ENCODE results near the gene SBF2. TPM values are rescaled to one million over a fixed set of nuclear protein-coding genes. Genes with fewer than 3 reads are reported as not detected.

The SBF2 gene
- polyA plus RNA-seq, 1 donor (not counting 4 experiments of a cell fraction or from before 2014, with no cell fraction given), result 24.5 TPM

- H3K79me2 ChIP-seq (ENCODE audit: control insufficient read depth, insufficient read depth, low read length), result peaks cover 2% of the 10 kb centered on the region
- no peak overlapping the region for H2AFZ ChIP-seq (ENCODE audit: control insufficient read depth, low read length)
- H3K27me3 ChIP-seq (ENCODE audit: control insufficient read depth, extremely low read depth, insufficient read depth, low read length), result no peaks in the 10 kb centered on the region
- H3K36me3 ChIP-seq (ENCODE audit: control insufficient read depth in 2 of 2, extremely low read depth in 1 of 2, insufficient read depth in 2 of 2, low read length in 2 of 2), result no peaks in the 10 kb centered on the region
- H3K9me3 ChIP-seq (ENCODE audit: control insufficient read depth, low read depth, low read length), result no peaks in the 10 kb centered on the region
- H3K4me3 ChIP-seq (ENCODE audit: control insufficient read depth in 2 of 3, extremely low read depth in 1 of 3, insufficient read depth in 2 of 3, low read depth in 1 of 3, low read length in 3 of 3), result no peak overlapping the region
- peaks cover 11% of the 10 kb centered on the region for H3K4me1 ChIP-seq (ENCODE audit: control insufficient read depth, extremely low read depth, insufficient read depth, low read length)
- H3K27ac ChIP-seq (ENCODE audit: control insufficient read depth, insufficient read depth, low read length), result no peak overlapping the region
- H4K20me1 ChIP-seq (ENCODE audit: control insufficient read depth, extremely low read depth, insufficient read depth, low read length), result no peaks in the 10 kb centered on the region
- dilution Hi-C loops (cut with MboI; ENCODE audit: extremely low pct_ligation_motif_present, low sequenced_read_pairs), result no loop called here
- no peak for TF ChIP-seq CTCF (optimal IDR thresholded peaks at IDR 0.05 in 1 of 3, IDR thresholded peaks at IDR 0.05 in 1 of 3, conservative IDR thresholded peaks at IDR 0.05 in 1 of 3; ENCODE audit: extremely low read depth in 1 of 3, insufficient read depth in 2 of 3, low read length in 3 of 3)
- no peak for TF ChIP-seq EZH2 (IDR thresholded peaks at IDR 0.05; ENCODE audit: low read length)
- no peaks in the 10 kb centered on the region for H3K9me1 ChIP-seq (ENCODE audit: control insufficient read depth, extremely low read depth, insufficient read depth, low read length)
- no peak overlapping the region for H3K4me2 ChIP-seq (ENCODE audit: control insufficient read depth, extremely low read depth, insufficient read depth, low read depth, low read length)
- FAIRE-seq (peak; percentile 29), DNase-seq (ENCODE audit: low read depth, low spot score) (no peak)
- no peak overlapping the region for H3K9ac ChIP-seq (ENCODE audit: control insufficient read depth, extremely low read depth, insufficient read depth, low read length)
Measured at GRCh38 chr11:10117709-10118351, 176.2 kb downstream of the SBF2 start.

- H3K4me2 ChIP-seq (ENCODE audit: control insufficient read depth, extremely low read depth, insufficient read depth, low read depth, low read length), result no peak overlapping the region
- FAIRE-seq, result peak; percentile 66
Measured at GRCh38 chr11:10116588-10116987, 177.4 kb downstream of the SBF2 start.

More at GRCh38 chr11:10116588-10116987, 177.4 kb downstream of the SBF2 start:
- H3K4me1 ChIP-seq (ENCODE audit: control insufficient read depth, extremely low read depth, insufficient read depth, low read length), result no peaks in the 10 kb centered on the region
- H3K79me2 ChIP-seq (ENCODE audit: control insufficient read depth, insufficient read depth, low read length), result no peaks in the 10 kb centered on the region
- no peak for DNase-seq (ENCODE audit: low read depth, low spot score)
- no peaks in the 10 kb centered on the region for H3K9me3 ChIP-seq (ENCODE audit: control insufficient read depth, low read depth, low read length)
- H3K9ac ChIP-seq (ENCODE audit: control insufficient read depth, extremely low read depth, insufficient read depth, low read length), result no peak overlapping the region
- H3K27me3 ChIP-seq (ENCODE audit: control insufficient read depth, extremely low read depth, insufficient read depth, low read length), result no peaks in the 10 kb centered on the region
- no peak overlapping the region for H2AFZ ChIP-seq (ENCODE audit: control insufficient read depth, low read length)
- H3K9me1 ChIP-seq (ENCODE audit: control insufficient read depth, extremely low read depth, insufficient read depth, low read length), result no peaks in the 10 kb centered on the region
- dilution Hi-C loops (cut with MboI; ENCODE audit: extremely low pct_ligation_motif_present, low sequenced_read_pairs), result no loop called here
- no peaks in the 10 kb centered on the region for H4K20me1 ChIP-seq (ENCODE audit: control insufficient read depth, extremely low read depth, insufficient read depth, low read length)
- TF ChIP-seq CTCF (optimal IDR thresholded peaks at IDR 0.05 in 1 of 3, IDR thresholded peaks at IDR 0.05 in 1 of 3, conservative IDR thresholded peaks at IDR 0.05 in 1 of 3; ENCODE audit: extremely low read depth in 1 of 3, insufficient read depth in 2 of 3, low read length in 3 of 3) (no peak), EZH2 (IDR thresholded peaks at IDR 0.05; ENCODE audit: low read length) (no peak)
- H3K4me3 ChIP-seq (ENCODE audit: control insufficient read depth in 2 of 3, extremely low read depth in 1 of 3, insufficient read depth in 2 of 3, low read depth in 1 of 3, low read length in 3 of 3), result no peak overlapping the region
- H3K27ac ChIP-seq (ENCODE audit: control insufficient read depth, insufficient read depth, low read length), result no peak overlapping the region
- no peaks in the 10 kb centered on the region for H3K36me3 ChIP-seq (ENCODE audit: control insufficient read depth in 2 of 2, extremely low read depth in 1 of 2, insufficient read depth in 2 of 2, low read length in 2 of 2)

All from keratinocyte (primary cell).